ENCODE measurements around the gene UQCRQ.
A peak's percentile ranks its signal among the peaks of the same experiment; 100 is the strongest.

DNA sequence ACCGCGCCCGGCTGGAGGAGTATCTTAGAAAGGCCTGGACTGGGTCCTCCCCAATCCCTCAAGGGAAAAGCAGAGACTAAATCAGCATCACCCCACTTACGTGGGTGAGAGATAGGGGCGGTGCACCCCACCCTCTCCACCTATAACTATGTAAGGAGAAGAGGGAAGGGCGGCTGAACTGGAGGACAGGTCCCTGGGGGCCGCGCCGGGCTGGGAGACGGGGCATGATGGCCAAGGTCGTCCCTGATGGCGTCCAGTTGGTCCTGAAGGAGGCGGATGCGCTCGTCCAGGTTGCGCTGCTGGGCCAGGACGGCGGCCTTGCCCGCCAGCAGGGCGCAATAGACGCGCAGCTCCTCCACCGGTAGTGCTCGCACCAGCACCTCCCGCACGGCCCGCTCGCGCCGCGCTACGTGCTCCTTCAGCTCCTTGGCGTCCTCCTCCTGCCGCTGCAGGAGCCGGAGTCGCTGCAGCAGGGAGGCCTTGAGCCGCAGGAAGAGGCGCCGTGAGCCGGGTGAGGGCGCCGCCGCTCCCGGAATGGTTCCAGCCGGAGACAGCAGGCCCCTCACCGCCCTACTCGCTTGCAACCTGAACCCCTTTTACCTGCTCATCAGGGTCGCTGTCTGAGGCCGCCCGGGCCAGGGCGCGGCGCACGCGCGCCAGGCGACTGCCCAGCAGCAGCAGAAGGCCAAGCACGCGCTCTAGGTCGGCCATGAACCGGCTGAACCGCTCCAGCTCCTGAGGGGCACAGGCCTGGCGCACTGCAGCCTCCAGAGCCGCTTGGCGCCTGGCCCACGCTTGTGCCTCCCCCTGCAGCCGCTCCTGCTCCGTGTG lies 43.6 kb upstream of the UQCRQ start:
- TF ChIP-seq, protein P1, sequence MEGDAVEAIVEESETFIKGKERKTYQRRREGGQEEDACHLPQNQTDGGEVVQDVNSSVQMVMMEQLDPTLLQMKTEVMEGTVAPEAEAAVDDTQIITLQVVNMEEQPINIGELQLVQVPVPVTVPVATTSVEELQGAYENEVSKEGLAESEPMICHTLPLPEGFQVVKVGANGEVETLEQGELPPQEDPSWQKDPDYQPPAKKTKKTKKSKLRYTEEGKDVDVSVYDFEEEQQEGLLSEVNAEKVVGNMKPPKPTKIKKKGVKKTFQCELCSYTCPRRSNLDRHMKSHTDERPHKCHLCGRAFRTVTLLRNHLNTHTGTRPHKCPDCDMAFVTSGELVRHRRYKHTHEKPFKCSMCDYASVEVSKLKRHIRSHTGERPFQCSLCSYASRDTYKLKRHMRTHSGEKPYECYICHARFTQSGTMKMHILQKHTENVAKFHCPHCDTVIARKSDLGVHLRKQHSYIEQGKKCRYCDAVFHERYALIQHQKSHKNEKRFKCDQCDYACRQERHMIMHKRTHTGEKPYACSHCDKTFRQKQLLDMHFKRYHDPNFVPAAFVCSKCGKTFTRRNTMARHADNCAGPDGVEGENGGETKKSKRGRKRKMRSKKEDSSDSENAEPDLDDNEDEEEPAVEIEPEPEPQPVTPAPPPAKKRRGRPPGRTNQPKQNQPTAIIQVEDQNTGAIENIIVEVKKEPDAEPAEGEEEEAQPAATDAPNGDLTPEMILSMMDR (IDR thresholded peaks at IDR 0.05), result peak in 1 of 3 experiments; percentile 6
- TF ChIP-seq POLR2A (IDR thresholded peaks at IDR 0.05; ENCODE audit: low read depth), result no peak
- no peak for TF ChIP-seq EP300 (IDR thresholded peaks at IDR 0.05)
- TF ChIP-seq POLR2AphosphoS5 (IDR thresholded peaks at IDR 0.05), result no peak
